Measurements from ENCODE around the gene ANKRD55. TPM values are rescaled to one million over a fixed set of nuclear protein-coding genes. Genes with fewer than 3 reads are reported as not detected.
"Not testable (repeated sequence)": the region's sequence is repeated elsewhere in the genome, so short reads cannot be mapped to it uniquely, and the experiment has no call there.

ANKRD55 gene
- total RNA-seq (2014; rRNA removed; shearing (Covaris generic)) = not detected in 2 replicates

- DNase-seq (ENCODE audit: low read depth) = no peak
These were observed at the start of gene ANKRD55 for GRCh38 chr5:56233230-56233629. Gene ANKRD55 (minus strand): TSS chr5:56233330. CDS start chr5:56232913, 417 bp downstream.

- no peak for DNase-seq (ENCODE audit: low read depth)
These were observed 49.1 kb upstream of the ANKRD55 start for GRCh38 chr5:56282216-56282615.

GRCh38 chr5:56281489-56282165 is 48.5 kb upstream of the ANKRD55 start:
- no peak for DNase-seq (ENCODE audit: low read depth)

- peak; percentile 71 for DNase-seq (ENCODE audit: low read depth)
These were observed 46.8 kb upstream of the ANKRD55 start for GRCh38 chr5:56279979-56280378.

GRCh38 chr5:56279291-56279690 is 46.2 kb upstream of the ANKRD55 start:
- DNase-seq (ENCODE audit: low read depth) = no peak

GRCh38 chr5:56278335-56278753 is 45.2 kb upstream of the ANKRD55 start:
- DNase-seq (ENCODE audit: low read depth) = peak; percentile 77

- no peak for DNase-seq (ENCODE audit: low read depth)
These were observed 44.4 kb upstream of the ANKRD55 start for GRCh38 chr5:56277573-56277972.

GRCh38 chr5:56273376-56273955 is 40.3 kb upstream of the ANKRD55 start:
- DNase-seq (ENCODE audit: low read depth) = no peak

GRCh38 chr5:56272765-56273164 is 39.6 kb upstream of the ANKRD55 start:
- DNase-seq (ENCODE audit: low read depth) = no peak

- peak; percentile 89 for DNase-seq (ENCODE audit: low read depth)
These were observed 37.6 kb upstream of the ANKRD55 start for GRCh38 chr5:56270568-56271392.

GRCh38 chr5:56270058-56270457 is 36.9 kb upstream of the ANKRD55 start:
- DNase-seq (ENCODE audit: low read depth) = peak; percentile 35

GRCh38 chr5:56269216-56269927 is 36.2 kb upstream of the ANKRD55 start:
- DNase-seq (ENCODE audit: low read depth) = peak; percentile 37

GRCh38 chr5:56268707-56269106 is 35.6 kb upstream of the ANKRD55 start:
- not testable (repeated sequence) for DNase-seq (ENCODE audit: low read depth)

GRCh38 chr5:56267856-56268255 is 34.7 kb upstream of the ANKRD55 start:
- DNase-seq (ENCODE audit: low read depth) = no peak

GRCh38 chr5:56264417-56265025 is 31.4 kb upstream of the ANKRD55 start:
- peak; percentile 75 for DNase-seq (ENCODE audit: low read depth)

- DNase-seq (ENCODE audit: low read depth) = no peak
These were observed 29.1 kb upstream of the ANKRD55 start for GRCh38 chr5:56262279-56262678.

- peak; percentile 71 for DNase-seq (ENCODE audit: low read depth)
These were observed 25.9 kb upstream of the ANKRD55 start for GRCh38 chr5:56259002-56259511.

- not testable (repeated sequence) for DNase-seq (ENCODE audit: low read depth)
These were observed 24.8 kb upstream of the ANKRD55 start for GRCh38 chr5:56257763-56258529.

GRCh38 chr5:56257010-56257409 is 23.9 kb upstream of the ANKRD55 start:
- no peak for DNase-seq (ENCODE audit: low read depth)

- DNase-seq (ENCODE audit: low read depth) = no peak
These were observed 22.4 kb upstream of the ANKRD55 start for GRCh38 chr5:56255502-56255901.

Measured in Daoy (cell line).